Left cardiac atrium (tissue), 4 donors: Measurements from ENCODE around the gene DEK. TPM values are rescaled to one million over a fixed set of nuclear protein-coding genes. Genes with fewer than 3 reads are reported as not detected.

Experiments used
- ATAC-seq, 2 donors: fragments of 200-7000 bp; cut with Tn5 transposase; one replicate each; pipeline ENCODE4 v1.9.1; 2020; ENCODE audit warnings: mild to moderate bottlenecking in 2 of 2, moderate library complexity in 2 of 2
- DNase-seq: peaks from one replicate; pipeline ENCODE4 v3.0.0-alpha.2; 2020
- intact Hi-C, 2 donors: fragments of 100-400 bp; cut with DNase I; formaldehyde crosslinking; loops; one replicate each; pipeline versions ENCODE4 v1.14.1 to v1.15.1; 2022 to 2023
- total RNA-seq, 2 donors: library from RNA; stranded (reverse); fragmentation: NEBNext Ultra II Directional; extraction: Animal tissue kit (Norgen Biotek cat#: 25700); gene quantifications; one replicate each; pipeline ENCODE4 v1.2.1, GENCODE V29; 2021
- donor health status: DM: no; HTN: yes; CAD: no.
- donor health status: DM: no; HTN: yes; CAD: no; lungs with severe emphysema.
- donor health status: DM: yes; HTN: yes; CAD: no.
- donor health status: Dilated cardiomyopathy.

Gene DEK
- total RNA-seq, 2 donors from 2014 or later, result 72.9 to 87.2 TPM

DNA sequence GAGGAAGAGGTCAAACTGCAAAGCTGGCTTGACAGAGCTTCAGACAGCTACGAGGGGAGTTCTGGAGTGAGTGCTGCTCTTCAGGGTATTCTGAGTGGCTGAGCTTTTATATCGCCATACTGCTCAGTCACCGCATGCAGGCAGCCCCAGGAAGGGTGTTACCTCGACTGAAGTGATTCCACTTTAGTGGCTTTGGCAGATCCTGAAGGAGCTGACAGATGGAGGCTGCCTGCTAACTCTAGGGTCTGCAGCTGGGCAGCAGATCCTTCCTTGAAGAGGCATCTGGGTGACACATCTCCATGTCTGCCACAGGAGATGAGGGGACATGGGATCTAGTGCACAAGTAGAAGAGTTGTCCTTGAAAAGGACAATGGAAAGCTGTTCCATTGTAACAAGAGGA lies 3.7 kb upstream of the DEK start:
- ATAC-seq (no peak), DNase-seq (no peak)
- intact Hi-C loops, result no loop called here

DNA sequence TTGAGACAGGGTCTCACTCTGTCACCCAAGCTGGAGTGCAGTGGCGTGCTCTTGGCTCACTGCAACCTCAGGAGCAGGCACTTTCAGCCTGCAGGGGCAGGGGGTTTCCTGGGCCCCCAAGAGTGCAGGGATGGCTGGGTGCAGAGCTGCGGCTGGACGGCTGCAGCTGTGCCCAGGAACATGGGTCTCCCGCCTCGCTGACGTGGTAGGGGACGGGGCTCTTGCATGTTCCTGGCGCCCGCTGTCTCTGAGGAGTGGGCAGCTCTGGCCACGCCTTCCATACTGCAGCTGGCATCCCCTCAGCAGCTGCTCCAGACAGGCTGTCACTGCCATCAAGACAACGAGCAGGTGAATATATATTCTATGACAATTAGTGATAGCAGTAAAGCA lies 2.2 kb upstream of the DEK start:
- ATAC-seq (no peak), DNase-seq (no peak)
- intact Hi-C loops, result no loop called here

DNA sequence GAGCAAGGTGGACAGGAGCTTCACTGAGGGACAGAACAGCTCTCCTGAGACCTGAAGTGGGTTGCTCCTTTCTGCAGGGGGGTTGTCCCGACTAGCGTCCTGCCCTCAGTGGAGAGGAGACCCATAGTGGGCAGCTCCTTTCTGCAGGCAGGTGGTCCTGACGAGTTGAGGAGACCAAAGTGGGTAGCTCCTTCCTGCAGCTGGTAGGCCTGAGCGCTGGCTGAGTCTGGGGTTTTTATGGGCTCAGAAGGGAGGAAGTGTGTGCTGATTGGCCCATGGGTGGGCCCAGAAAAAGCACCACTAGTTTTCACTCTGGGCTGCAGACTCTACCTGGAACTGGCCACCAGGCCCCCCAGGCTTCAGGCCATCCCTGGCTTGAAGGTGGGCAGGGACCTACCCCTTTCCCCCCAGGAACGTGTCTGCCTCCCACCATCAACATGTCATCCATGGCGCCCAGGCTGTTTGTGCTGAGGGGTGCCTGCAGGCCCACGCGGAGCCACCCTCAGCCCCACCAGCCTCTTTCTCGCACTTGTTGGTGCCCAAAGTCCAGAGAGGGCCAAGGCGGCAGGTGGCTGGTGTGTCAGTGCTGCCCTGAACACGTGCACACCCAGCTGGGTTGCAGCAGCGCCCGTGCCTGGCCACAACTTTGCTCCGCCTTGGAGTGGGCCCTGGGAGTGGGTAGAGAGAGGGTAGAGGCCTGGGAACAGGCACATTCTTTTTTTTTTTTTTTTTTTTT lies 1.6 kb upstream of the DEK start:
- intact Hi-C loops, result no loop called here
- ATAC-seq (no peak), DNase-seq (peak; percentile 24)

DNA sequence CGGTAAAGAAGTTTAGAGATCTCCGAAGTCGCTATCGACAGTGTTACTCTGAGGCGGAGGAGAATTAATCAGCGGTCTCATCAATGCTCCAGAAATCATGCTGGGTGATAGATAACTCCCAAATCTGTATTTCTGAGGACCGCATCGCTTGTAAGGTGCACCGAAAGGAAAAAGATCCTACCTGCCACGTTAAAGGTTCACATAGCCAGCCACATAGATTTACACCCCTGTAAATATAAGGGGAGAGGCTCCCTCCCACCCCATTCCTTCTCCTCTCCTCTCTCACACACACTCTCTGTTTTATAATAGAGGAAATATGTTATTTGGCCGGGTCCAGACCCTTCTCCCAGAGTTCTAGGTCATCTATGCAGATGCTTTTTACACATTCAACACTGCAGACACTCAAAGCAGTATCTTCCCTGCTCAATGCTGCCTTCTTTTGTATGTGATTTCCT lies 620 bp upstream of the DEK start:
- no peak for DNase-seq
- intact Hi-C loops, result loop anchor here in 1 of 2 donors (5.0 kb wide), 1 partner anchor 48 kb away; no protein-coding TSS in a partner anchor
- ATAC-seq, result no peak

DNA sequence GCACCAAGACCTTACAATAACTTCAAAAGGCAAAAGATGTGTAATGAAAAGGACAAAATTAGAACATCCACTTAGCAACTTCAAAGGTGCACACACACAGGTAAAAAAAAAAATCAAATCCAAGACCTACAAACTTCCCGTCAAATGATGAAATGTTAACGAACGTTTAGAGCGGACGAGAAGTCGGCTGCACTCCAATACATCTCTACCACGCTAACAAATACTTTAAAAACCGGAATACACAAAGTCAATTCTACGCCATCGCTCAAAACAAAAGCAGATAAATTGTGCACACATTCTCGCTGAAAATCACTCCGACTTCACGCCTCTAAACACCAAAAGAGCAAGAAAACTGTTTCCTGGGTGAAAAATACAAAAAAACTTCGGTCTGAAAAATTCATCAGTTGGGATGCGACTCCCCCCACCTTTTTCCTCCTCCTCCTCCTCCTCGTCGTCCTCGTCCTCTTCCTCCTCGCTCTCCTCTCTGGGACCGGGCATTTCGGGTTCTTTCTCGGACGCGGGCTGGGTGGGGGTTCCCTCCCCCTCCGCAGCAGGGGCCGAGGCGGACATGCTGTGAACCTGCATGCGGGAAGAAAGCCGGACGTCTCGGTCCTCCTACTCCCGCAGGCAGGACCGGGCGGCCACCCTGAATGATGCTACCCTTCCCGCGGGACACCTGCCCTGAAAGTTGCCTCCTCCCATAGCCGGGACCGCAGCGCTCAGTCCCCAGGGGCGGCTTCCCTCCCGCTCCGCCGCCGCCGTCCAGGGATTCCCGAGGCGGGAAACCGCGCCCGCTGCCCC lies 712 bp downstream of the DEK start:
- ATAC-seq, result peak in 1 of 2 donors; percentile 10
- DNase-seq, result no peak
- intact Hi-C loops, result loop anchor here in 1 of 2 donors (5.0 kb wide), 1 partner anchor 46 kb away; no protein-coding TSS in a partner anchor

DNA sequence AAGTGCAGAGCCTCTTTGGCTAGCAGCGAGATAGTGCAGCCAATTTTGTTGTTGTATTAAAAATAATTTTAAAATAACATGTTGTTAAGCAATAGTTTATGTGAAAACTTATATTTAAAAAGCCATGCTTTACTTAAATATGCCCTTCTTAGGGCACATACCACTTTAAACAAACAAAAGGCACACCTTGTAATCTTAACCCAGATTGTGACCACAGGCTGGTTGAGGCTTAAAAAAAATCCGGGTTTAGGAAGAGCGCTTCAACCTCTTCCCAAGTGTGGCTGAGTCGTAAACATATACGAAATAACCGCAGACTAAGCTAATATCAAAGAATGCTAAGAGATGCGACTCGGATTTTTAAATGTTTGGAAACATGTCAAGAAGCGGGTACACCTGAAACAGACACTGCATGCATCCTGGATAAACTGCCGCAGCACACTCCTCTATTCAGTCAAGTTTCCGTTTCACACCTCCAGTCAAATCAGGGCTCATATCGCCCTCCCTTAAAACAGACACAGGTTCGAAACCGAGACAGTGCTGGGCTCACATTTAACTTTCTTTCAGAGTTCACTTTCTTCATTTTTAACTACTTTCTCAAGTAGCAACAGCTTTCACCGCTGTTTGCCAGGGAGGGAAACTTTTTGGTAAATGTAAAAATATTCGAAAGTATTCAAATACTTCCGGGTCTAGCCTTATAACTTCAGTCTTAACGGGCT lies 1.5 kb downstream of the DEK start:
- intact Hi-C loops, result loop anchor here in 1 of 2 donors (5.0 kb wide), 1 partner anchor 46 kb away; no protein-coding TSS in a partner anchor
- DNase-seq, result no peak
- ATAC-seq, result no peak

DNA sequence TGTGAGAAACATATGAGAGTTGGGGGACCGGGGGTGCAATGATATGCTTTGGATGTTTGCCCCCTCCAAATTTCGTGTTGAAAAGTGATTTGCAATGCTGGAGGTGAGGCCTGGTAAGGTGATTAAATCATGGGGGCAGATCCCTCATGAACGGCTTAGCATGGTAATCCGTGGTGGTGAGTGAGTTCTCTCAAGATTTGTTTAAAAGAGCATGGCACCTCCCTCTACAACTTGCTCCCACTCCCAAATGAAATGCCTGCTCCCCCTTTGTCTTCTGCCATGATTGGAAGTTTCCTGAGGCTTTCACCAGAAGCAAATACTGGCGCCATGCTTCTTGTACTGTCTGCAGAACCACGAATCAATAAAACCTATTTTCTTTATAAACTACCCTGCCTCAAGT lies 2.5 kb downstream of the DEK start:
- no peak for DNase-seq
- intact Hi-C loops, result loop anchor here in 1 of 2 donors (5.0 kb wide), 1 partner anchor 45 kb away; no protein-coding TSS in a partner anchor
- ATAC-seq, result no peak

DNA sequence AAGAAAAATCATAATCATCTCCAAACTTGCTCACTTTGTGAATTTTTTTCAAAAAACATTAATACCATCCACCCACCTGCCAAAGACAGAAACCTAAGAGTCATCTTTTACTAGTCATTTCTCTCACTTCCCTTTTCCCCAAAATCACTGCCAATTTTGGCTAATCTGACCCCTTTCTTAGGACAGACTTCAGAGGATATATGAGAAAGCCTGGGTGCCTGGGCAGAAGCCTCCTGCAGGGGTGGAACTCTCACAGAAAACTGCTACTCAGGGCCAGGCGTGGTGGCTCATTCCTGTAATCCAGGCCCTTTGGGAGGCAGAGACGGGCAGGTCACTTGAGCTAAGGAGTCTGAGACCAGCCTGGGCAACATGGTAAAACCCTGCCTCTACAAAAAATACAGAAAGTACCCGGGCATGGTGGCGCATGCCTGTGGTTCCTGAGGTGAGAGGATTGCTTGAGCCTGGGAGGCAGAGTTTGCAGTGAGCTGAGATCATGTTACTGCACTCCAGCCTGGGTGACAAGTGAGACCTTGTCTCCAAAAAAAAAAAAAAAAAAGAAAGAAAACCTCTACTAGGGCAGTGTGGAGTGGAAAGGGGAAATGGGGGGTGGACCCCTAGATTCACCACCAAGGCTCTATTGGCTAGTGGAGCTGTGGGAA lies 3.8 kb downstream of the DEK start:
- intact Hi-C loops, result loop anchor here in 1 of 2 donors (5.0 kb wide), 1 partner anchor 43 kb away; no protein-coding TSS in a partner anchor
- ATAC-seq, result no peak

DNA sequence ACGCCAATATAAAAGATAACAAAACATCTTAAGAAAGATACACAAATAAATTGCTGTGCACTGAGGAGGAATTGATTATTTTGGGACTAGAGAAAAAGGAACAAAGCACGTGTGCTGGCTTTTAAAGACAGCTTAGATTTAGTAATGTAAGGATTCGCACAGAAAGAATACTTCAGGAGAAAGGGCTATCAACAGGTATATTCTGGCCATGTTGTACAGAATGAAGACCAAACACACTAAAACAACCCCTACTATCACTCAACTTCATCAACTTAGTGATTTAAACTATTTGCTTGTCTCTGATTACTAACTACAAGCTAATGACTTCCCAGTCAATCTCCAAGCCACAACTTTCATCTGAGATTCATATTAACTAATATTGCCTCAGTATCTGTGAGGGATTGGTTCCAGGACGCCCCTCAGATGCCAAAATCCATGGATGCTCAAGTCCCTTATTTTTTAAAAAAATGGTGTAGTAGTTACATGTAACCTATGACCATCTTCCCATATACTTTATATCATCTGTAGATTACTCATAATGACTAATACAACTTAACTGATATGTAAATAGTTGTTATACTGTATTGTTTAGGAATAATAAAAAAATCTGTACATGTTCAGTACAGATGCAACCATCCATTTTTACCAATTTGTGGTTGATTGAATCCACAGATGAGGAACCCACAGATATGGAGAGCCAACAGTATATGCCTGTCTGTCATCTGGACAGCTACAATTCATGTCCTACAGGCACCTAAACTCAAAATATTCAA lies 4.5 kb downstream of the DEK start:
- intact Hi-C loops, result loop anchor here in 1 of 2 donors (5.0 kb wide), 1 partner anchor 43 kb away; no protein-coding TSS in a partner anchor
- DNase-seq (no peak), ATAC-seq (no peak)

More for the DNA sequence above, 3.8 kb downstream of the DEK start:
- DNase-seq, result no peak

DNA sequence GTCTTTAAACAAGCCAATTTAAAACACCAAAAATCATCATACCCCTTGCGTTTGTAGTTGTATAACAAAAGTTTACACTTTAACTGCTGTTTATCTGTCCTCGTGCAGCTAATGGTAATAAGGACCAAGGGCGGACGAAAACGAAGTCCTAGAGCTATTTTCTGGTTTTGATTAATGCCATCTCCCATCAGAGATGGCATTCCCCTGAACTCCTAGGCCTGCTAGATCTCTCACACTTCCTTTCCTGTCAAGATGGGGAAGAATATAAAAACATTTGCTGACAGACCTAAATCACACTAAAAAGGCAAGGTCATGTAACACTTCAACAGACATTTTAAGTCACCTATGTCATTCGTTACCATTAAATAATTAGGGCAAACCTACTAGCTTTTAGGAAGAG lies 9.5 kb downstream of the DEK start:
- ATAC-seq, result no peak
- intact Hi-C loops, result no loop called here

DNA sequence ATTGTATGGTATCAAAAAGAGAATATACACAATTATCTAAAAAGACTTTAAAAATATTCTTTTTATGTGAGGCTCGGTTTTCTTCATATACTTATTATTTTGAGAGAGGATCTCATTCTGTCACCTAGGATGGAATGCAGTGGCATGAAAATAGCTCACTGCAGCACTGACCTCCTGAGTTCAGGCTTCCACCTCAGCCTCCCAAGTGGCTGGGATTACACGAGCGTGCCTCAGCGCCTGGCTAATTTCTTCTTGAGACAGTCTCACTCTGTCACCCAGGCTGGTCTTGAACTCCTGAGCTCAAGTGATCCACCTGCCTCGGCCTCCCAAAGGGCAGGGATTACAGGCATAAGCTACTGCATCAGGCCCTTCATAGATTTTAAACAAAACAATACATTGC lies 10.7 kb downstream of the DEK start:
- DNase-seq (no peak), ATAC-seq (peak in 1 of 2 donors; percentile 59)
- intact Hi-C loops, result no loop called here

More for the DNA sequence above, 9.5 kb downstream of the DEK start:
- DNase-seq, result no peak

DNA sequence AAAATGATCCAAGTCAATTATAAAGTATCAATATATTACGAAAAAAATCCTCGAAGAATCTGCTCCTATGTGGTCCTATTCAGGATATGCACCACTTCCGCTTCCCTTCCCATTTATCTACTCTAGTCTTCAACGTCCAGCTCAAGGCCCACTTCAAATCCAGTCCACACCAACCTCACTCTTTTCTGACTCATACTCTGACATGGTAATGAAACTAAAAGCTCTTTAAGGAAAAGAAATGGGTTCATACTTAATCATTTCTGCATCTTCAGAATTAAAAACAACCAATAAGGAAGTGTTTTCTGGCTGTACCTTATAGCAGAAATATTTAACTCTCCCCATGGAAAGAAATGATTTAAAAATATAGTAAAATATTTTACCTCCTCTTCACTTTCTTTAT lies 15.1 kb downstream of the DEK start:
- intact Hi-C loops, result no loop called here
- DNase-seq (no peak), ATAC-seq (no peak)

DNA sequence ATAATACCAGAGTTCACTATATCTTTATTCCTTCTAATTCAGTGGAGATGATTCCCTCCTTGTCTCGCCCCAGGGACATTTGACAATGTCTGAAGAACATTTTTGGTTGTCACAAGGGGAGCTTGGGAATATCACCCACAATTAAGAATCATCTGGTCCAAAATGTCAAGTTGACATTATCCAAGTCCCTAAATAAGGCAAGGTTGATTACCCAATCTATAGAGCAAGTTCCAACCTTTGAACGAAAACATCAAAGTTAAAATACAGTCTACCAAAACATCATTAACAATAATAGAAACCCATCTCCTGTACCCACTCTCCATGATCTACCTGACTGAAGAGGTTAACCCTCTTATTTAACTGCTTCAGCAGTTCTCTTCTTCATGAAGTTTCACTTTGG lies 15.6 kb downstream of the DEK start:
- DNase-seq, result no peak
- no peak for ATAC-seq
- intact Hi-C loops, result no loop called here

DNA sequence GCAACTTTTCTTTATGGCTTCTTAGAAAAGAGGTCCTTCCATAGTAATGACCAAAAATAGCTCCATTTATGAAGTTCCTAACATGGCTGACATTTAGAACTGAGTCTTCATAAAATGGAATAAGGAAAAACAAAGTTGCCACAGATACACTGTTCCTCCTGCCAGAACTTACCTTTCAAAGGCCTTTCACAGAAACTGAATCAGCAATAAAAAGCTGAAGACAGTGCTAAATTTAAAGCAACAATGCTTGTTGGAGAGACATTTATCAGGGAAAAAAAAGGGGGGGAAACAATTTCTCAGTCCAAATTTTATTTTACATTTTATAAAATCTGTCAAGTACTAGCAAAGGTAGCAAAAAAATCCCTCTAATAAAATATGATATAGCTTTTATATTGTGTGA lies 17.3 kb downstream of the DEK start:
- no peak for DNase-seq
- no peak for ATAC-seq
- intact Hi-C loops, result no loop called here

DNA sequence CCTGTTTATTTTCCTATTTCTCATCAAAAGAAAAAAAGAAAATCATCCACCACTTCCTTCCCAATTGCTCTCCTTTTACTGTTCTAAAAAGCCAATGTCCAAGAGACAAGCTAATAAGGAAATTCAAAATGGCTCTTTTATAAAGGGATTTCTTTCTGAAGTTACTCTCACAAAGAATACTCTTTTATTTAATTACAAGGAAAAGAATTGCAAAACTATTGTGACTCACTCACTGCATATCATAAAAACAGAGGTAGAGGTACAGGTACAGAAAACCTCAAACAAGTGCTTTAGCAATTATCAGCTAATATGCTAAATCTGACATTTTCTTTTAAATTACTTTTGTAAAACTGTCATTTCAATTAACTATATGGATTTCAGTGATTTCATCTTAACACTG lies 18.1 kb downstream of the DEK start:
- DNase-seq (no peak), ATAC-seq (no peak)
- intact Hi-C loops, result no loop called here

DNA sequence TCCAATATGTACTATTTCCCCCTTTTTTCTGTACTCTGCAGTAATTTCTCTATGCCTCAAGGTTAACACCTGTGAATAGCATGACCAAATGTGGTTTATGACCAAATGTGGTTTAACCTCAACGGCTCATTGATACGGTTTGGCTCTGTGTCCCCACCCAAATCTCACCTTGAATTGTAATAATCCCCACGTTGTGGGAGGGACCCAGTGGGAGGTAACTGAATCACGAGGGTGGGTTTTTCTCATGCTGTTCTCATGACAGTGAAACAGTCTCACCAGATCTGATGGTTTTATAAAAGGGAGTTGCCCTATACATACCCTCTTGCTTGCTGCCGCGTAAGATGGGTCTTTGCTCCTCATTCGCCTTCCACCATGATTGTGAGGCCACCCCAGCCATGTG lies 18.7 kb downstream of the DEK start:
- ATAC-seq (no peak), DNase-seq (no peak)
- intact Hi-C loops, result no loop called here

DNA sequence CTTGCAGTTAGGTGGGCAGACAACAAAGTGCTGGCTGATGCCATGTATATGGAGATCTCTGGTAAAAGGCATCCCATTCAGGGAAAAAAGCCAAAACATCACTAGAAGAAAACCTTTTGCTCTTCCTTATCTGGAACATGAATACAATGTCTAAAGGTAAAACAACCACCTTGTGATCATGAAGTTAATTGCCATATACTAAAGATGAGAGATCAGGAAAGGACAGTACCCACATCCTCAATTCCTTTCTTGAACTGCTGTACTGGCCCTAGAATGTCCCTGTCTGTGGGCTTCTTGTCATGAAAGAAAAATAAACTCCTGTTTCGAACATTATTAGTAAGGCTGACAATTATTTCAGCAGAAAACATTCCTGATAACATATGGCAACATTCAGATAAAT lies 19.3 kb downstream of the DEK start:
- ATAC-seq (no peak), DNase-seq (no peak)
- intact Hi-C loops, result no loop called here

DNA sequence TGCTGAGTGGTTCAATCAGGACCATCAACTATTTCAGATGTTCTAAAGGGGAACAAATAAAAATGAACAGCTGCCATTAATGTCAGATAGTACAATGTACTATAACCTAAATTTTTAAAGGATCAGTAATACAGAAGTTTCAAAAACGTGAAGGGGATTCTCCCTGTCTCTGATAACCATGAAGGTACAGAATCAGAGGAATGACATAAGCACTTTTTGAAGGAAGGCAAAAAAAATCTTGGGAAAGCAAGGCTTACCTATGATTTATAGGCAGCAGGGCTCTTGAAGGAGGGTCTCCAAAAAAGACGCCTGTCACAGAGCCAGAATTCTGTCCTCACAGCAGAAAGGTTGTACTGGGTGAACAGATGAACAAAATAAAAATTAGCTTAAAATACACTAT lies 20.1 kb downstream of the DEK start:
- no peak for DNase-seq
- intact Hi-C loops, result no loop called here
- ATAC-seq, result no peak
